NCI-H460 (cell line): Measurements from ENCODE around the gene FEM1B. TPM values are rescaled to one million over a fixed set of nuclear protein-coding genes. Genes with fewer than 3 reads are reported as not detected.

Experiments used
- DNase-seq: peaks from one replicate; pipeline ENCODE4 v3.0.0-alpha.2; 2016; ENCODE audit warnings: low read depth; ENCODE audit errors: extremely low read depth
- total RNA-seq: library from RNA; depleted of rRNA; stranded (reverse); fragments of >200 nt; shearing (Covaris generic); gene quantifications from 2 replicates; pipeline ENCODE4 v1.2.3, GENCODE V29; 2014

FEM1B gene
- total RNA-seq, 1 experiment from 2014 or later: 41.0 TPM

DNA sequence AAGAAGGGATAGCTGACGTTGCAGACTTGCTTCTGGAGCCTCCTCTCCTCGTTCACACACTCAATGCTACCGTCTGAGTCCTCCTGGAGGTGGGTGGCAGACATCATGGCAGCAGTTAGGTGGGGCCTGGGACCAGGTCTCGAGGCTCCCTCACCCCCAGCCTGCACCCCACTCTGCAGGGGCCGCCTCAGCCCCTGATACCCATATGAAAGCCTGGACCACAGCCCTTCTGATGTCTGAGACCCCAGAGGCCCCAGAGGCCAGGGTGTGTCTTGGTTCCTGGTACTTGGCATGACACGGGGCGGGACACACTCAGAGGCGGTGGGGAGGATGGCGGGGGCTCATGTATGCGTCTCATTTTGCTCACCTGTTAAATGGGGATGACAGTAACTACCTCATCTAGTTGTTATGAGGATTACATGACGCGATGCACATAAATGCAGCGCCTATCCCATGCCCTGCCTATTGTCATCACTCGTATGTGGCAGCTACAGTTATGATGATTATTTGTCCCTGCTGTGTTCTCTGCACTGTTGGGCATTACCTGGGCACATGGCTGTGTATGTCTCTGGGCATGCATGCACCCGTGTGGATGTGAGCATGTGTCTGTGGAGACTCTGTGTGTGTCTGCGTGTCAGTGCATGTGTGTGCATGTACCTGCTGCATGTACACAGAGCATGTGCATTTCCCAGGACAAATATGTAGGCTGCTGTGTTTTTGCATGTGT is 39.9 kb downstream of the FEM1B start:
- DNase-seq: no peak

DNA sequence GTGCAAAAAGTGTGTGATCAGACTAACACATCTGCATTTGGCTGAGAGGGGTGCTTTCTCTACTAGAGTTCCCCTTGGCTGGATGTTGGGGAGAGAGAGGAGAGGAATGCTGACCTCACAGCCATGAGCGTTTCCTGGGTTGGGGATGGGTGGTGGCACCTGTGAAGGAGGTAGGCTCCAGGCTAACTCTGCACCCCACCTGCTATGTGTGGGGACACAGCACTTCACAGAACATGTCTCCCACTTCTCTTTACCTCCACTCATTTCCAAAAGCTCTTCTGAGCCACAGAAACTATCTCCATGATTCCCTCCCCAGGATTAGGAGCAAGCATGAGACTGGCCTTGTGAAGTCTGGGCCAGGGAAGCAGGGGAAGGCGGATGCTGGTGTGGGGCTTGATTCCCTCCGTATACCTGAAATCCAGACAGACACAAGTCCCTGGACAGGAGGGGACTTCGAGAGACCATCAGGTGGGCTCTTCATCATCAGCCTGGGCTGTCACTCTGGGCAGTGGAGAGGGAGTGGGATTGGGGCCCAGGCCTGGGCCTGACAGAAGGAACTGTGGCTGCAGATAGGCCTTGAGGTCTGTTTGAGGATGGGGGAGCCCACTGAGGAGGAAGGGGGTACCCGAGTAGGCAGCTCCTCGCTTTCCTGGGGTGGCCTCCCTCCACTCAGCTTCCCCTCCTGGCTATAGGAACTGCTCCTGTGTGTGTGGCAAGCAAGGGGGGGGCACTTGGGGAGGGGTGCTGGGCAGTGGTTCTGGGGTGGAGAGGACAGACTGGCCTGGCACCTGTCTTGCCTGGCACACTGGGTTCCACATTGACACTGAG is 40.7 kb downstream of the FEM1B start:
- no peak for DNase-seq

DNA sequence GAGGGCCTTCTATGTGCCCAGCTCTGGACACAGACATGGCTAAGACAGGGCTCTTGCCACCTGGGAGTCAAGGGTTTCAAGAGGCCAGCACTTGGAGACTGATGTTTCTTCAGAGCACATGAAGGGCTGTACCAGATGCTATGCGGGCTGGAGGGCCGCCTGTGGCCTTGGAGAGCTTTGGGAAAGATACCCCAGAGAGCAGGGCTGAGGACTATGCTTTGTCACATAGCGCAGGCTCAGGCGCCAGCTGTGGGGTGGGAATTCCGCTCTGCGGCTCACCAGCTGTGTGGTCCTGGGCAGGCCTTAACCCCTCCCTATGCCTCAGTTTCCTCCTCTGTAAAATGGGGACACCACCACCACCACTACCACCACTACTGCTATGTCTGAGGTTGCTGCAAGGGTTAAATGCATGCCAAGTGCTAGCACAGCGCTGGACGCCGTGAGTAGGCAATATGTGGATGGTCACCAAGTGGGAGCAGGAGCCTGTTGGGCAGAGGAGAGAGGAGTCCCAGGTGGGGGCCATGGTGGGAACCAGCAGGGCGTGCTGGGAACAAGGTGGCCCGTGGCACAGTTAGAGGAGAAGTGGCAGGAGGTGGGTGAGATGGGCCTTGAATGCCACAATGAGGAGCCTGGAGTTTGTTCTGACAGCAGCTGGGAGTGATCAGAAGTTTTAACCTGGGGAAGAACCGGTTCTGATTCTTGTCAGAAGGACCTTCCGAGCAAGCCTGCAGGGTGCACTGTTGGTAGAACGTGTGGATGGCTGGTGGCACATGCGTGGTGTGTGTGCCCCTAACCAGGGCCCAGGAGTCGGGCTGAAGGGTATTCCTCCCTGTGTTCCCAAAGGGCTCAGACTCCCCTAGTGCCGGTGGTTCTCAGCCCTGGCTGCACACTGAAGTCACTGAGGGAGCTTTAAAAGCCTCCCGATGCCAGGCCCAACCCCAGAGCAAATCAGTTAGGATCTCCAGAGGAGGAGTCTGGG is 41.7 kb downstream of the FEM1B start:
- DNase-seq: no peak

DNA sequence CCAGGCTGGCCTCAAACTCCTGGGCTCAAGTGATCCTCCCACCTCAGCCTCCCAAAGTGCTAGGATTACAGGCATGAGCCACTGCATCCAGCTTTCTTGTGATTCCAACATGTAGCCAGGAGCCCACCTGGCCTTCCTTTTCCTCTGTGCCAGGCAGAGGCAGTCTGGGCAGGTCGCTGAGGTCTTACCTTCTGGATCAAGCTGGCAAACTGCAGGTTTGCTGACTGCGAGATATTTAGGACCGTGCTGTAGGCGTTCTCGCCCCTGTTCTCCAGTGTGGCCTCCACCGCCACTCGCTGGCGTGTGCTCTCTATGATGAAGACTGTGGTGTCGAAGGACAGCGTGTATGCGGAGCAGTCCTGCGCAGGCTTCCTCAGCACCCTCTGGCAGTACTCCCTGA is 42.5 kb downstream of the FEM1B start:
- no peak for DNase-seq

DNA sequence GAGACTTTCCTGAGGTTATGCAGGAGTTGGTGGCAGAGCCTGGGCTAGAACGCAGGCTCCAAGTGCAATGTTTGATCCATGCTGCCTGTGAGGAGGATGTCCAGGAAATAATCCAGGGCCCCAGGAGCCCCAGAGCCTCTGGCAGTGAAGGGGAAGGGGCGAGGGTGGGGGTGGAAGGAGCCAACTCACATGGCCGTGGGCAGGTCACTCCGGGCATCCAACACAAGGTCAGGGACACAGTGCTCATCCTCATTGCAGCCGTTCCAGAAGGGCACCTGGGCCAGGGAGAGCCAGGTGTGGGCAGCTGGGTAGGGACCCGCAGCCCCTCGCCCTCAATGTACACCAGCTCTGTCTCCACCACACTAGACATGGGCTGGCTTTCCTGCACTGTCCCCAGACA is 43.7 kb downstream of the FEM1B start:
- no peak for DNase-seq

DNA sequence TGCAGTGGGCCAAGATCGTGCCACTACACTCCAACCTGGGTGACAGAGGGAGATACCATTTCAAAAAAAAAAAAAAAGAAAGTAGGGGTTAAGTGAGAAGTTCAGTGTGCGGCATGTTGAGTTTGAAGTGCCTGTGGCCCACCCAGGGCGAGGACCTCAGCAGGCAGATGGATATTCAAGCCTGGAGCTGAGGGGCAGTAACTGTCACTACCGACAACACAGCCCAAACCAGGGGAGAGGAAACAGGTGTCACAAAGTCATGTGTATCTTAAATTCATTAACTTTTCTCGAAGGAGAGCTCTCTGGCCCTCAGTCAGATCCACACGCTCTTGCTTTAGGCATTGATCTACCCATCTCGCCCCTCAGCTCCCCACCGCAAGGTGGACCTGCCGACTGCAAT is 45.3 kb downstream of the FEM1B start:
- DNase-seq: no peak

DNA sequence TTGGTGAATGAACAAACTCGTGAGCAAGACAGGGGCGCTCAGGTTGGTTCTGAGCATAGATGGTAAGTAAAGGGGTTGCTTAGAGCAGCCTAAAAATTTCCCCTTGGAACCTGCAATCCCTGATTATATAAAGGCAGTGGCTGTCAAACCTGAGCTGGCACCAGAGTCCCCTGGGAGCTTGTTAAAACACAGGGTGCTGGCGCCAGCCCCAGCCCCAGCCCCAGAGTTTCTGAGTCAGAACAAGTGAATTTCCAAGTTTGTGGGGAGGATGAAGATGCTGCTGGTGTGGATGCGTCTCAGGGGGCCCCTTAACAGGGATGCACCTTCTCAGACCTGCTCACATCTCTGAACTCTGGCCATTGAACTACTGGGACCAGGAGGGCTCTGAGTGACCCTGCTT is 48.2 kb downstream of the FEM1B start:
- no peak for DNase-seq

DNA sequence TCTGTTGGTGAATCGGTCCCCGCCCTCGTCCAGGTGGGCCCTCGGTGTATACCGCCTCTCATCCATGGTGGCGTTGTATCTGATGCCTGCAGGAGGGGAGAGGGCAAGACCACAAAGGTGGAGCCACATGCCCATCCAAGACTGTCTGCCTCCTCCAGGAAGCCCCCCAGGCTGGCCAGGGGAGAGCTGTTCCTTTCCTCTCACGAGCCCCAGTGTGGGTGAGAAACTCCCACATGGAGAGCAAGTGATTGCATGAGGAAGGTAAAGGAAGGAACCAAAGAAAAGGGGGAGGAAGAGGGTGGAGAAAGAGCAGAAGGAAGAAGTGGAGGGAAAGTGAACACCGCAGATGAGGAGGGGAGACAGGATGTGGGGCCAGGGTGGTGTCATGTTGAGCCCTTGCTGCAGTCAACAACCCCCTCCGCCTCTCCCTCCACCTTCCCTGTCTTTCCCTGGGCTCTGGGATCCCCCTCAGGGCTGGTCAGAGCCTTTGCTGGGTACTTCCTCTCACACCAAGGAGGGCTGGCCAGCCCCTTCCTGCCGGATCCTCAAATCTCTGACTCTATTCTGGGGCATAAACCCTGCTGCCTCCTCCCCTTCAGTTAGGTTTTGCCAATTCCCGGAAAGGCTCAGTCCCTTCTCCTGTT is 49.3 kb downstream of the FEM1B start:
- no peak for DNase-seq

DNA sequence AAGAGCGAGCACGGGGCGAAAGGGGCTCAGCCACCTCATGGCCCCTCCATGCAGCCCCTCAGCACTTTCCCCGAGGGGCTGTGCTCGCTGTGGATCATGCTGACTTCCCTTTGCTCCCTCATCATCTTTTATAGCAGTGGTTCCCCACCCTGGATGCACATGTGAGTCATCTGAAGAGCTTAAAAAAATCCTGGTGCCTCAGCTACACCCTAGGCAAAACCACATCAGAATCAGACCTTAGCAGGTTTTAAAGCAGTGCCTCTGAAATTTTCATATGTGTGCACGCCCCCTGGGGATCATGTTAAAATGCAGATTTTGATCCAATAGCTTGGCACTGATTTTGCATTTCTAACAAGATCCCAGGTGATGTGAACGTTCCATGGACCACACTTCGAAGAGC is 50.9 kb downstream of the FEM1B start:
- no peak for DNase-seq

DNA sequence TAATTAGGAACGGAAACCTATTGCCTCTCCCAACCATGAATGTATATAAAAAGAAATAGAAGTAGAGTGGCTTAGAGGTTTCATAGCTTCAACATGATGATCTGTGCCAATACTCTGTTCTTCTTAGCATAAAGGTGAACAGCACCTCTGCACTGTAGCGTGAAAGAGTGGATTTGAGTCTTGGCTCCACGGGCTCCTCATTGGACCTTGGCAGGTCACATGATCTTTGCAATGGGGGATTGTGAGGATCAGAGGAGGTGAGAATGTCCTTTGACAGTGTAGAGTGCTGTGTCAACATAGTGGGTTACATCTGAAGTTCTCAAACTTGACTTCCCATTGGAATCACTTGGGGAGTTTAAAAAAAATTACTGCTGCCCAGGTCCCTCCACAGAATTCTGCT is 51.4 kb downstream of the FEM1B start:
- no peak for DNase-seq

DNA sequence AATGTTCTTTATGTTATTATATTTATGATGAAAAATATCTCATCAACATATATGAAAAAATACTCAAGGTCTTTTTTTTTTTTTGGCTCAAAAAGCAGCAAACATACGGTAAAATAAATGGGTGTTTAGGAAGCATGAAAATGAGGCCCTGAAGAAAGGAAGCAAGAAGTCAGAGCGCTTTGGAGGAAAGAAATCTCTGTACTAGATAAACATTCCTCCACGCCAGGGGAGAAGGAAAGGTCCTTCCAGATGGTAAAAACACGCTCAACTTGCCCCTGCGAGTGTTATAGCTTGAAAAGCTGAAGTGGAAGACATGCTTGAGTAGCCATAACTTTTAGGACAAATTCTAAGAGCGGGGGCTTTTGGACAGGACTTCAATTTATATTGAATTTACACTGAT is 52.9 kb downstream of the FEM1B start:
- DNase-seq: no peak

DNA sequence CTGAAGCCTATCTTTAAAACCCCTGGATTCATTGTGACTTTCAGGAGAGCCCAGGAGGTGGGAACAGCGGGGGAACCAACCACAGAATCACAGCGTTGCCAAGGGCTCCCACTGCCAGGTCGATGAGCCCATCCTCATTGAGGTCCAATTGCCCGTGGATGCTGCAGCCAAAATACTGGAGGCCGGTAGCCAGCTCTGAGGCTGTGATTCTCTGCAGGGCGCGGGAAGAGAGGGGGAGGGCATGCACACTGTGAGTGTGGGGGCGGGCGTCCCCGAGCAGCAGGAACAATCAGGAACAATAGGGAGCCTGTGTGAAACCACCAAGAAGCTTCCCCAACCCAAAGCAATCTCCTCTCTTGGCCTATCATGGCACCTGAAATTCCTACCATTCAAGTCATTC is 53.4 kb downstream of the FEM1B start:
- no peak for DNase-seq

DNA sequence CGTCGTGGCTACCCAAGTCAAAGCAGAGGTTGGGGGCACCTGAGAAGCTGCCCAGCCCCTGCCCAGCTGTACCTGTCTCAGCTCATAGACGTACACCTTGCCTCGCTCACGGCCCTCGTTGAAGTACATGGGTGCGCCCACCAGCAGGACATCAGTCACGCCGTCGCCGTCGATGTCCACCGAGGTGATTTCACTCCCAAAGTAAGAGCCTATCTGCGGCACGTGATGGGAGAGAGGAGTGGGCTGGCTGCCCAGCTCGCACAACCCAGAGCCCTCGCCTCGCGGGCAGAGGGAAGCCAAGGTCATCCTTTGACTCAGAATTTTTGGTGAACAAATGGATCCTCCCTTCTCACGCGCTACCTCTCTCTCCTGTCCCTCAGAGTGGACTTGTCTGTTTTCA is 54.7 kb downstream of the FEM1B start:
- no peak for DNase-seq

DNA sequence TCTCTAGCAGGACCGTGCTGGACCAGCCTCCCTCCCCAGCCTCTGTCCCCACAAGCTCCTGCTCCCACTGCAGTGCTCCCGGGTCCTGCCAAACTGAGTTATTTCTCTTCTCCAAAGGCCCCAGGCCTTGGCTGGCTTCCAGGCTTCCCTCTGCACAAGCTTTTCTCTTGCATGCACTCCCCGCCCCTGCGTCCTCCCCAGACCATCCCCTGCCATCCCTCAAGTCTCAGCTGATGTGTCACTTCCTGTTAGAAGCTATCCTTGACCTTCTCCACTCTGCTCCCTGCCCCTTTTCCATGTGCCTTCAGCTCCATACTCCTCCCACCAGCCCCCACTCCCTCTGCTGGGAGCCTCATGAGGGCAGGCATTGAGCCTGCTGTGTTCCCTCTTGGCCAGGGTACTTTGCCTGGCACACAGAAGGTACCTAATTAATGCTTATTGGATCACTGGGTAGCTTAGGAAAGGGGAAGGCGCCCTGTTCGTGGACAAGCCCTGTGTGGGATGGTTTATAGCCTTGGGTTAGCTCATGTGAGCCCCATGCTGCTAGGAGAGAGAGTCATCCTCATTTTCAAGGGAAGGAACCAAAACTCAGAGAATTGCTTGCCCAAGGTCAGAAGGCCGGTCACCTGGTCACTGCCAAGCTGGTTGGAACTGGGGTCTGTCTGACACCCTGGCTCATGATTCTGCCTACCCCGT is 56.4 kb downstream of the FEM1B start:
- no peak for DNase-seq

DNA sequence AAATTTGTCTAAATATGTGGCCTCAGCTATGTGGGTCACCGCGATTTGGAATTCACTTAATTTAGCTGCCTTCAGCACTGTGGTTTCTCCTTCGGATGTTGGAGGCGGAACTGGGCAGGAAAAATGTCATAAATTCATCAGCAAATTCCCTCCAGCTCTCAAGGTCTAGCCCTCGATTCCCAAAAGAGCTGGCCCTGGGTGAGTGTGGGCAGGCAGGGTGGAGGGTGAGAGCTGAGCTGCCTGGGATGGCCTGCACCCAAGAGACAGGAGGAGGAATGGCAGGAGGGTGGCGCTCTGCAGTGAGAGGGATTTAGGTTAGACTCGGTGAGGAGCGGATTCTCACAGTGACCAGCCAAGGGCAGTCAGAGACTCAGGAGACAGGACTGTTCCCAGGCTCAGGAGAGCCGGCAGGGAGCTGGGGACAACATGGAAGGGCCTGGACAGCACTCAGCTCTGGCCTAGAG is 57.1 kb downstream of the FEM1B start:
- no peak for DNase-seq

DNA sequence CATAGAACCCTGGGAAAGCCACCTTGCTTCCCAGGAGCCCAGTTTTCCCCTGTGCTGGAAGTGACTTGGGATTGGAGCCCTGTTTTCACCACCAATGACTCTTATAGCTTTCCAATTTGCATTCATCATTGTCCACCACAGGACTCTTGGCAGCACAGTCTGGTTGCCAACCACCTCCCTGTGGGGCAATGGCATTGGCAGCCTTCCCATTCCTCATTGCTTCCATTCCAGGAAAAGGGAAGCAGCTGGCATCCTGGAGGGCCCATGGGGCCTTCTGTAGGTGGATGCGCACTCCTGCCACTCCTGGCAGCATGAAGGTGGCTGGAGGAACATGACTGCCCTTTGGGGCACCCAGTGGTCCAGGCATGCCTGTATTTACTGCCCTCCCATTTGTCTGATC is 57.7 kb downstream of the FEM1B start:
- no peak for DNase-seq

DNA sequence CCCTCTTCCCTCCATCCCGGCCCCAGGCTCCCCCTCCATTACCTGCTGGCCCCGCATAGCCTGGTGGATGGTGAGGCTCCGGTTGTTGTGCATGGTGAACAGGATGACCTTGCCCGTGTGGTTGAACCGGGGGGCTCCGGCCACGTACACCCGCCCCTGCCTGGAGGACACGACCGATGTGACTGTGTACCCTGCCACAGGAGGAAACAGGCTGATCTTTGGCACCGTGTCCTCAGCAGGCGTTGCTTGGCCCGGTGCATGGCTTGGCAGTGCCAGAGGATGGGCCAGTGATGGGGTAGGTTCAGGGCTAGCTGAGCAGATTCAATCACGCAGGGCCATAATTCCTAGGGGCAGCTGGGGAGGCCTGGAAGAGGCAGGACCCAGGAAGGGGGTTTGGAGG is 58.1 kb downstream of the FEM1B start:
- DNase-seq: no peak

DNA sequence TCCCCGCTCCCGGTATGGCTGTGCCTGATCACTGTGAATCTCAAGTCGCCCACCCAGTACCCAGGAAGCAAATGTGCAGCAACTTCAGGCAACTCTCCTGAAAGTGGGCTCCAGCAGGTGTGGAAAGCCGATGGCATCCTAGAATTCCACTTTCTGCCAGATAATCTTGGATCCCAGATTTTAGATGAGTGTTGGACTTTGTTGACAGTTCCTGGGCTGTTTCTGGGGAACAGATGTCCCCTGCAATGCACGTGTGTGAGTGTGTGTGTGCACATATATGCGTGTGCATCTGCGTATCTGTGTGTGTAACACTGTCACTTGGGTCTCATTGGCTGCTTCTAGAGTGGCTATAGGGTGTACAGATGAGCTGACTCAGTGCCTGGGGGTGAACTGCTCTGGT is 59.0 kb downstream of the FEM1B start:
- DNase-seq: no peak

DNA sequence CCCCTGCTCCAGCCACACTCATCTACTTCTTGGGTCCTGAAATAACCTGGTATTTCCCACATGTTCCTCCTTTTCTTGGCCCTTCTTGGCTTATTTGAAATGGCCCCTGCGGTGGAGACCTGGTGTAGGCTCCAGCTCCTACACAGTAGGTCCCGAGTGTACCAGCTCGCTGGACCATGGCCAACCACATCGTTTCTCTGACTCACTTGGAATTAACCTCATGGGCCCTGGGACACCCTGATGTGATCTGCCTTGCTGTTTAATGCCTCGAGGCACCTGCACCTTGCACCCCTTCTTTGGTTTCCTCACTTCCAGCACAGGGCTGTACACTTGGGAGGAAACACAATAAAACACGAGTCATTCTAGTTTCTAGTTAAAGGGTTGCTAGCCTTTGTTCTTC is 60.3 kb downstream of the FEM1B start:
- DNase-seq: no peak

DNA sequence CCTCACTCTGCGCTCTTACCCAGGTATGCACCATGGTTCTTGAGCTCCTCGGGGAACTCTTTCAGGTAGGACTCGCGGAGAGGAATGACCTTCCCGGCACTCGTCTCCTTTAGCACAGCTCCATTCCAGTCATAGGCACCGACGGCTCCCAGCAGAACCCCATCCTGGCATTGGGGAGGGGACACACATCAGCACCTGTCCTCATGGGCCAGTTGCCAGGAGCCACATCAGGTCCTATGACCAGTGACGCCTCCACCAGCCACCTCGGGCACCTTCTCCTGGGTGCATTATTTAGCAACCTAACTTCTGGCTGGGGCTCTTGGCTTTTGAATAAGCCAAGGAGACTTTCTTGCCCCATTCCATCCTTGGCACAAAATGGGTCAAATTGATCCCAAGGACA is 61.9 kb downstream of the FEM1B start:
- no peak for DNase-seq
